LNCAP (cell line): Measurements from ENCODE around the gene MAPK8IP2.

ENCODE experiments used
- CTCF ChIP-seq: fragments of 450-650 bp; IDR thresholded peaks from 2 replicates; pipeline ENCODE4 v1.5.1; 2017; ENCODE audit warnings: mild to moderate bottlenecking

Gene MAPK8IP2

GRCh38 chr22:50653256-50653655 lies 52.7 kb downstream of the MAPK8IP2 start:
- TF ChIP-seq CTCF = no peak

DNA sequence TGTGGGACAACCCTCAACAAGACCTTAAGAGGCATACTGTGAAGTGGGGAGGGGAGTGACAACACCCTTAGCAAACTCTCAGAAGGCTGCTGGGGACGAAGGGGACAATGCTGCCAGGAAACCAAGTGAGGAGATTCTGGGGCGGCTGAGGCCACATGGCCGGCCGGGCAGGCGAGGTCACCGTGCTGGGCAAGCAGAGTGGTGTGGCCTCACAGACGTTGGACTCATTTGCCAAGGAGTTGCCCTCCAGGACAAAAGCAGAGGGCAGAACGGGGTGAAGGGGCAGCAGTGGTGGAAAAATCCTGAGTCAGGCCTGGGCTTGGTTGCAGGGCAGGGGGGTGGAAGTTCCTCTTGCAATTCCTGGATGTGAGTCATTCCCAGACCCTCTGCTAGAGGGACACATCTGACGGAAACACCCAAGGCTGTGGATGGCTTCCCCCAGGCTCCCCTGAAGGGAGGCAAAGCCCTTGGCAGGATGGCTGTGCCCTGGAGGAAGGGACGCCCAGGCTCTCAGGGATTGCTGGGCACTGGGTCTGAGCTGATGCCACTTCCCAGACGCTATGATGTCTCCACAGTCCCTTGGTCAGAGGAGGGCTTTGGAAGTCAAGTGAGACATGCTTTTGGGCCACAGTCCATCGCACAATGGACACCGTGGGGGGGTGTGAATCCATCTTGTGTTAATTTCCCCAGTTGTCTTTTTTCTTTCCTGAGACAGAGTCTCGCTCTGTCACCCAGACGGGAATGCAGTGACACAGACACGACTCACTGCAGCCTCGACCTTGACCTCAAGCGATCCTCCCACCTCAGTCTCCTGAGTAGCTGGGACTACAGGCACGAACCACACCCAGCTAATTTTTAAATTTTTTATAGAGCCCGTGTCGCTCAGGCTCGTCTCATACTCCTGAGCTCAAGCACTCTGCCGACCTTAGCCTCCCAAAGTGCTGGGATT lies 55.8 kb downstream of the MAPK8IP2 start:
- no peak for TF ChIP-seq CTCF

DNA sequence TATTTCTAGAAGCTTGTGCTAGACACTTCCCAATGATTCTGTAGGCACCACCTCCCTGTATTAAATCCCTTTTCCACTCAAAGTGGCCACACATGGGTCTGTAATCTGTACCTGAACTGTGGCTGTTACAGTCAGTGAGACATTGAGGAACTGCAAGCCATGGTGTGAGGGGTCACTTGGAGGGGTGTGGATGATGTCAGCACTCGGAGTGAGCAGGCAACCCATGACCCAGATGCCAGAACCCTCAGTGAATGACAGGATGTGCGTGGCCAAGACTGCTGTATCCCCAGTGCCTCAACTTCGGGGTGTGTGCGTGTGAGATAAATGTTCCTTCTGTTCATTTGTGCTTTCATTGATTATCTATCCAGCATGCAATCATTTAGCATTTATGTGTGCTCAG lies 57.3 kb downstream of the MAPK8IP2 start:
- no peak for TF ChIP-seq CTCF

DNA sequence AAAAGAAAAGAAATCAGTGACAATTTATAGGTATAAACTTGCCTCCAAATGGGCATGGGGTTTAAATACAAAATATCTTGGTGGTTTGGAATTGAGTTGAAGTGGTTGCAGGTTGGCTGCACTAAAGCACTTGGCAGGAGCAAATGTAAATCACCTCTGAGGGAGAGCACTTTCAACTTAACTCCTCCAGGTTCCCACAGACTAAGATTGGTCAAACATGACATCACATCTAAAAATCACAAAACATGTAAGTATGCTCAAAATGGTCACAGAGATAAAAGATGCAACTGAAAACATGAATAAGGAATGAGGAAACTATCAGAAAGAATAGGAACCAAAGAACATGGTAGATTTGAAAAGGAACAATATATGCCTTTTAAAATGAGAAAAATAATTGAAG lies 59.7 kb downstream of the MAPK8IP2 start:
- no peak for TF ChIP-seq CTCF
